WERI-Rb-1 (cell line): Measurements from ENCODE around the gene INPP5J.
A peak's percentile ranks its signal among the peaks of the same experiment; 100 is the strongest.
"Not testable (repeated sequence)": the region's sequence is repeated elsewhere in the genome, so short reads cannot be mapped to it uniquely, and the experiment has no call there.

Experiments
- DNase-seq: peaks from one replicate; pipeline ENCODE4 v3.0.0-alpha.2; 2020
- H3K27ac ChIP-seq: fragments of 250-450 bp; sonication (Bioruptor Pico); 2 replicates; pipeline ENCODE4 v1.5.1; 2020; ENCODE audit warnings: mild to moderate bottlenecking, moderate library complexity
- H3K27me3 ChIP-seq: fragments of 250-450 bp; sonication (Bioruptor Pico); 2 replicates; pipeline ENCODE4 v1.5.1; 2021; ENCODE audit warnings: mild to moderate bottlenecking, low read depth, moderate library complexity; ENCODE audit not compliant: insufficient read depth, severe bottlenecking
- H3K36me3 ChIP-seq: fragments of 250-450 bp; sonication (Bioruptor Pico); 2 replicates; pipeline ENCODE4 v1.5.1; 2020; ENCODE audit warnings: mild to moderate bottlenecking, moderate library complexity
- H3K4me3 ChIP-seq: 2 replicates; pipeline ENCODE4 v1.5.1; 2011; ENCODE audit warnings: low read depth, mild to moderate bottlenecking, control low read depth, low read length
- H3K9me3 ChIP-seq: fragments of 250-450 bp; sonication (Bioruptor Pico); 2 replicates; pipeline ENCODE4 v1.5.1; 2021; ENCODE audit warnings: mild to moderate bottlenecking, moderate library complexity; ENCODE audit not compliant: severe bottlenecking
- CTCF ChIP-seq: IDR thresholded peaks from 2 replicates; pipeline ENCODE4 v1.5.1; 2011; ENCODE audit warnings: low read depth, mild to moderate bottlenecking, control low read depth, inconsistent platforms, low read length

The INPP5J gene

GRCh38 chr22:31105282-31105929, 17.4 kb upstream of the INPP5J start:
- Histone ChIP-seq H3K36me3 (peaks cover 8% of the 10 kb centered on the region), H3K27me3 (no peaks in the 10 kb centered on the region), H3K4me3 (no peak overlapping the region), H3K9me3 (no peaks in the 10 kb centered on the region), H3K27ac (no peak overlapping the region)
- DNase-seq = no peak
- no peak for TF ChIP-seq CTCF

- TF ChIP-seq CTCF = no peak
- Histone ChIP-seq H3K4me3 (no peak overlapping the region), H3K9me3 (no peaks in the 10 kb centered on the region), H3K27me3 (no peaks in the 10 kb centered on the region), H3K36me3 (peaks cover 8% of the 10 kb centered on the region), H3K27ac (no peak overlapping the region)
- DNase-seq = no peak
Measured at GRCh38 chr22:31106001-31106571, 16.7 kb upstream of the INPP5J start.

GRCh38 chr22:31106731-31107177, 16.0 kb upstream of the INPP5J start:
- no peak for TF ChIP-seq CTCF
- no peaks in the 10 kb centered on the region for H3K9me3 ChIP-seq
- no peaks in the 10 kb centered on the region for H3K27me3 ChIP-seq
- no peak for DNase-seq
- no peak overlapping the region for H3K4me3 ChIP-seq
- no peak overlapping the region for H3K27ac ChIP-seq
- H3K36me3 ChIP-seq = peaks cover 6% of the 10 kb centered on the region

GRCh38 chr22:31107178-31107893, 15.4 kb upstream of the INPP5J start, which contains the start of gene SELENOM:
SELENOM (minus strand) TSS chr22:31107568; CDS start chr22:31107505, 63 bp downstream.
- peaks cover under 1% of the 10 kb centered on the region for H3K36me3 ChIP-seq
- H3K9me3 ChIP-seq = no peaks in the 10 kb centered on the region
- peak; percentile 84 for DNase-seq
- peak; percentile 72 for TF ChIP-seq CTCF
- no peak within 1 kb of the TSS; the same call in 1 of the 2 replicates for H3K27ac ChIP-seq
- H3K27me3 ChIP-seq = no peaks in the 10 kb centered on the region
- peak within 1 kb of the TSS; percentile 30 for H3K4me3 ChIP-seq

- Histone ChIP-seq H3K27ac (no peak overlapping the region), H3K9me3 (no peaks in the 10 kb centered on the region), H3K27me3 (no peaks in the 10 kb centered on the region), H3K36me3 (no peaks in the 10 kb centered on the region; the same call in 1 of the 2 replicates), H3K4me3 (peak overlapping the region; percentile 30)
- TF ChIP-seq CTCF = no peak
- DNase-seq = no peak
Measured at GRCh38 chr22:31107894-31108218, 14.9 kb upstream of the INPP5J start.

GRCh38 chr22:31112547-31113091, 10.1 kb upstream of the INPP5J start:
- not testable (repeated sequence) for DNase-seq, H3K9me3 ChIP-seq, H3K27ac ChIP-seq, H3K27me3 ChIP-seq, H3K4me3 ChIP-seq, H3K36me3 ChIP-seq
